Osteoblast (primary cell): ENCODE measurements around the gene EIF2D. TPM values are rescaled to one million over a fixed set of nuclear protein-coding genes. Genes with fewer than 3 reads are reported as not detected.
A peak's percentile ranks its signal among the peaks of the same experiment; 100 is the strongest.

Experiments
- DNase-seq: peaks from one replicate; pipeline ENCODE4 v3.0.0; 2011; ENCODE audit warnings: low spot score, mixed read lengths; ENCODE audit not compliant: insufficient read length; ENCODE audit errors: missing footprints
- H2AFZ ChIP-seq: 2 replicates; pipeline ENCODE4 v1.6.0; 2011; ENCODE audit warnings: mild to moderate bottlenecking, low read length
- H3K27ac ChIP-seq: 2 replicates; pipeline ENCODE4 v1.5.1; 2011; ENCODE audit warnings: mild to moderate bottlenecking, low read depth, low read length, moderate library complexity
- H3K27me3 ChIP-seq: 2 replicates; pipeline ENCODE4 v1.6.0; 2012; ENCODE audit warnings: mild to moderate bottlenecking, control low read depth, inconsistent platforms, low read length, moderate library complexity; ENCODE audit not compliant: insufficient read depth
- H3K36me3 ChIP-seq: 2 replicates; pipeline ENCODE4 v1.5.1; 2011; ENCODE audit warnings: mild to moderate bottlenecking, low read length, control low read depth, moderate library complexity; ENCODE audit not compliant: insufficient read depth
- H3K4me1 ChIP-seq: 2 replicates; pipeline ENCODE4 v1.5.1; 2011; ENCODE audit warnings: mild to moderate bottlenecking, low read length, control low read depth, moderate library complexity; ENCODE audit not compliant: insufficient read depth
- H3K4me2 ChIP-seq: 2 replicates; pipeline ENCODE4 v1.6.0; 2011; ENCODE audit warnings: mild to moderate bottlenecking, low read length; ENCODE audit not compliant: insufficient read depth
- H3K4me3 ChIP-seq: fragments of 200-600 bp; sonication (generic); 3 replicates; pipeline ENCODE4 v1.5.1; 2012; ENCODE audit warnings: mild to moderate bottlenecking, low read length, inconsistent platforms; ENCODE audit not compliant: insufficient read depth
- H3K79me2 ChIP-seq: 2 replicates; pipeline ENCODE4 v1.6.0; 2012; ENCODE audit warnings: mild to moderate bottlenecking, low read length, control low read depth, inconsistent platforms; ENCODE audit not compliant: insufficient read depth
- H3K9me3 ChIP-seq: 2 replicates; pipeline ENCODE4 v1.5.1; 2011; ENCODE audit warnings: low read depth, low read length, control low read depth
- H4K20me1 ChIP-seq: 2 replicates; pipeline ENCODE4 v1.6.0; 2012; ENCODE audit warnings: mild to moderate bottlenecking, low read length, control low read depth; ENCODE audit not compliant: insufficient read depth
- CTCF ChIP-seq: IDR thresholded peaks from 2 replicates; pipeline ENCODE4 v1.5.1; 2011; ENCODE audit warnings: mild to moderate bottlenecking, low read depth, low read length, moderate library complexity; ENCODE audit errors: extremely low read depth
- total RNA-seq: library from RNA; depleted of rRNA; stranded (reverse); fragments of >200 nt; gene quantifications from 2 replicates; pipeline ENCODE4 v1.2.3, GENCODE V29; 2012

EIF2D gene
- total RNA-seq, 1 donor: 52.8 TPM

- peaks cover 4% of the 10 kb centered on the region for H4K20me1 ChIP-seq
- H3K9me3 ChIP-seq: no peaks in the 10 kb centered on the region
- peaks cover 11% of the 10 kb centered on the region for H3K36me3 ChIP-seq
- no peak for TF ChIP-seq CTCF
- no peak overlapping the region for H2AFZ ChIP-seq
- peak overlapping the region; percentile 91 for H3K4me2 ChIP-seq
- H3K4me3 ChIP-seq: peak overlapping the region; percentile 91
- peaks cover 42% of the 10 kb centered on the region for H3K79me2 ChIP-seq
- peak overlapping the region; percentile 91 for H3K27ac ChIP-seq
- DNase-seq: no peak
- H3K27me3 ChIP-seq: no peaks in the 10 kb centered on the region
- peaks cover 47% of the 10 kb centered on the region for H3K4me1 ChIP-seq
Observed at GRCh38 chr1:206635978-206636345, 23.7 kb upstream of the EIF2D start.

- Histone ChIP-seq H3K36me3 (peaks cover 11% of the 10 kb centered on the region), H3K4me2 (peak within 1 kb of the TSS; percentile 91), H3K4me3 (peak within 1 kb of the TSS; percentile 91), H3K27ac (peak within 1 kb of the TSS; percentile 91), H3K9me3 (no peaks in the 10 kb centered on the region), H3K4me1 (peaks cover 47% of the 10 kb centered on the region), H2AFZ (peak within 1 kb of the TSS; percentile 85), H3K27me3 (no peaks in the 10 kb centered on the region), H4K20me1 (peaks cover 4% of the 10 kb centered on the region), H3K79me2 (peaks cover 40% of the 10 kb centered on the region)
- peak; percentile 94 for DNase-seq
- no peak for TF ChIP-seq CTCF
Observed at GRCh38 chr1:206635080-206635977, 23.1 kb upstream of the EIF2D start, which contains the start of gene DYRK3. Gene DYRK3, plus strand, starts transcription at chr1:206635536. Its CDS starts 168 bp downstream, at chr1:206635704.

GRCh38 chr1:206634365-206635079 lies 22.3 kb upstream of the EIF2D start:
- H2AFZ ChIP-seq: peak overlapping the region; percentile 85
- no peaks in the 10 kb centered on the region for H3K9me3 ChIP-seq
- TF ChIP-seq CTCF: peak; percentile 93

GRCh38 chr1:206633708-206634121 lies 21.4 kb upstream of the EIF2D start:
- peak overlapping the region; percentile 56 for H2AFZ ChIP-seq
- H3K4me2 ChIP-seq: peak overlapping the region; percentile 91
- H3K4me3 ChIP-seq: no peak overlapping the region
- H4K20me1 ChIP-seq: peaks cover 4% of the 10 kb centered on the region
- peaks cover 27% of the 10 kb centered on the region for H3K79me2 ChIP-seq
- peak overlapping the region; percentile 91 for H3K27ac ChIP-seq
- DNase-seq: peak; percentile 86
- H3K36me3 ChIP-seq: no peaks in the 10 kb centered on the region
- peaks cover 4% of the 10 kb centered on the region for H3K27me3 ChIP-seq
- H3K4me1 ChIP-seq: peaks cover 37% of the 10 kb centered on the region
- no peaks in the 10 kb centered on the region for H3K9me3 ChIP-seq
- no peak for TF ChIP-seq CTCF

More at GRCh38 chr1:206634365-206635079, 22.3 kb upstream of the EIF2D start:
- peak; percentile 66 for DNase-seq
- peak overlapping the region; percentile 91 for H3K27ac ChIP-seq
- peak overlapping the region; percentile 91 for H3K4me2 ChIP-seq
- H4K20me1 ChIP-seq: peaks cover 4% of the 10 kb centered on the region
- H3K27me3 ChIP-seq: no peaks in the 10 kb centered on the region
- peak overlapping the region; percentile 91 for H3K4me3 ChIP-seq
- H3K36me3 ChIP-seq: peaks cover 7% of the 10 kb centered on the region
- peaks cover 34% of the 10 kb centered on the region for H3K79me2 ChIP-seq
- peaks cover 45% of the 10 kb centered on the region for H3K4me1 ChIP-seq
